ENCODE measurements around the gene GZMH. TPM values are rescaled to one million over a fixed set of nuclear protein-coding genes. Genes with fewer than 3 reads are reported as not detected.
"Not testable (repeated sequence)": the region's sequence is repeated elsewhere in the genome, so short reads cannot be mapped to it uniquely, and the experiment has no call there.

GZMH gene
- total and polyA plus RNA-seq, 4 donors, result 1.9 to 2.6 TPM; not detected in 2

DNA sequence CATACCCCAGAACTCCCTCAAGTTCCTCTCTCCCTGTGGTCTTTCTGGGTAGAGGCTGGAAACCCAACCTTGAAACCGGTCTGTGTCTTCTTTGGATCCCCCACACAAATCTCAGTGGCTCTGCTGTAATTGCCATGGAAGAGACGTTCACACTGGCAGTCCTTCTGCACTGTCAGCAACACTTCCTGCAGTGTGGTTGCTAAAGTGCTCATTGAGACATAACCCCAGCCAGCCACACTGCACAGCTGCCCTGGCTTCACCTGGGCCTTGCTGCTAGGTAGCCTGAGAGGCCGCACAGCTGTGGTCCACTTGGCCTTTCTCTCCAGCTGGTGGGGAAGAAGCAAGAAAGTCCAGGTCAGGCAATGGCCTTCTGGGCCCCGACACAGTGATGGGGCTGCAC is 2.4 kb downstream of the GZMH start:
- H3K9me3 ChIP-seq (ENCODE audit: control insufficient read depth, low read length), result peaks cover 1% of the 10 kb centered on the region
- no peaks in the 10 kb centered on the region for H3K27me3 ChIP-seq (ENCODE audit: control insufficient read depth in 1 of 2, insufficient read depth in 2 of 2, low read length in 1 of 2)
- H3K27ac ChIP-seq (ENCODE audit: low read depth in 1 of 2, low read length in 2 of 2), result no peak overlapping the region
- no peak overlapping the region for H3K4me3 ChIP-seq (ENCODE audit: low read length in 2 of 2)
- ATAC-seq (ENCODE audit: low FRiP score), result peak; percentile 6
- no peak for DNase-seq
- no peaks in the 10 kb centered on the region for H3K4me1 ChIP-seq (ENCODE audit: control insufficient read depth in 1 of 2, insufficient read depth in 2 of 2, low read length in 2 of 2)
- intact Hi-C loops (cut with DNase I), result no loop called here
- WGBS, 2 donors, result 72 to 74% methylated on average over 4 of the region's 4 CpGs
- no peaks in the 10 kb centered on the region for H3K36me3 ChIP-seq (ENCODE audit: control insufficient read depth in 1 of 2, insufficient read depth in 2 of 2, low read length in 1 of 2)

DNA sequence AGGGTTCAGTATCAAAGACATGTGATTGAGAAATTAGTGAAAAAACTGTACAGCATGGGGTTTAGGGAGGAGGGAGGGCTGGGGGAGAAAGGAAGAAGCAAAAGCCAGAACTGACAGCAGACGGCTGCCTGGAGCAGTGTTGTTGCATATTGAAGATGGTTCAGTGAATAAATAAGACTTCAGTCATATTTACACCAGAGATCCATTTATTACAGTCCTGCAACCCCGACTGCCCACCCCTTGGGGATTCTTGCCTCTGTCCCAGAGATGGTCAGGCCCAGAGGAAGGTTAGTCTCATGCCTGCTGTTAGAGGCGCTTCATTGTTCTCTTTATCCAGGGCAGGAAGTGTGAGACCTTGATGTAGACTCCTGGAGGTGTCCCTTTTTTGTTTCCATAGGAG is 3.2 kb downstream of the GZMH start:
- ATAC-seq (ENCODE audit: low FRiP score) (no peak), DNase-seq (no peak)
- Histone ChIP-seq H3K27ac (ENCODE audit: low read depth in 1 of 2, low read length in 2 of 2) (no peak overlapping the region), H3K36me3 (ENCODE audit: control insufficient read depth in 1 of 2, insufficient read depth in 2 of 2, low read length in 1 of 2) (no peaks in the 10 kb centered on the region), H3K4me3 (ENCODE audit: low read length in 2 of 2) (no peak overlapping the region), H3K27me3 (ENCODE audit: control insufficient read depth in 1 of 2, insufficient read depth in 2 of 2, low read length in 1 of 2) (no peaks in the 10 kb centered on the region), H3K4me1 (ENCODE audit: control insufficient read depth in 1 of 2, insufficient read depth in 2 of 2, low read length in 2 of 2) (no peaks in the 10 kb centered on the region), H3K9me3 (ENCODE audit: control insufficient read depth, low read length) (no peaks in the 10 kb centered on the region)
- intact Hi-C loops (cut with DNase I), result no loop called here
- WGBS, 2 donors, result 37 to 42% methylated on average over 3 of the region's 3 CpGs

DNA sequence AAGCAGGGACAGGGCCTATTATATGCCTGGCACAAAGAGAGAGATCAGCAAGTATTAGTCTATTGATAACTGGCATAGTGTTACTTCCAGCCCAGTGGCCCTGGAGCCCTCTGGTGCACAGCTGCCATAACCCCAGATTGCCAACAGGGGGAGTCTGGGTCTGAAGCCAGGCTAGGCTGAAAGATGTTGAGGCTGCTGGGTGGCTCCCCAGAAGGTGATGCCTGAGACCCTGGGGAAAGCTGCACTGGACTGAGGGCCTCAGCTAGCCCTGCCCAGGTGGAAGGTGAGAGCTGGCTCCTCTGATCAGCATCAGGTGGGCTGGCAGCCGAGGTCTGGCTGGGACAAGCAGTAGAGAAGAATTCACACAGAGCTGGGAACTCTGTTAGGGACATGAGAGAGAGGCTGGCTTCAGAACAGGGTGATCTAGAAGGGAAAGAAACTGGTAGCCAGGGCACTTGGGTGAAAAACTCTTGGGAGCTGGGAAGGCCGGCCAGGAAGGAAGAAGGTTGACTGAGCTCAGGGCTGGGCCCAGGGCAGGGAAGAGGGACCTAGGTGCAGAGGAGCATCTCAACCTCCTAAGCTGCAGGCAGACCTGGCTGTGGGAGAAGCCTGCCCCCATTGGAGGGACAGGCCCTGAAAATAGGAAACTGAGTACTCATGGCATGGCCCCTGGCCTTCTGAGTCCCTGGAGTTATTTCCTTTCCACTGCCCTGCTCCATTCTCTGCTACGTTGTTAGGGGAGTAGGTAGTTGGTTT is 3.9 kb downstream of the GZMH start:
- Histone ChIP-seq H3K27me3 (ENCODE audit: control insufficient read depth in 1 of 2, insufficient read depth in 2 of 2, low read length in 1 of 2) (no peaks in the 10 kb centered on the region), H3K4me3 (ENCODE audit: low read length in 2 of 2) (no peak overlapping the region), H3K4me1 (ENCODE audit: control insufficient read depth in 1 of 2, insufficient read depth in 2 of 2, low read length in 2 of 2) (no peaks in the 10 kb centered on the region), H3K9me3 (ENCODE audit: control insufficient read depth, low read length) (no peaks in the 10 kb centered on the region), H3K36me3 (ENCODE audit: control insufficient read depth in 1 of 2, insufficient read depth in 2 of 2, low read length in 1 of 2) (no peaks in the 10 kb centered on the region), H3K27ac (ENCODE audit: low read depth in 1 of 2, low read length in 2 of 2) (no peak overlapping the region)
- WGBS, 2 donors, result 36 to 41% methylated on average over 3 of the region's 3 CpGs
- ATAC-seq (ENCODE audit: low FRiP score) (peak; percentile 52), DNase-seq (no peak)
- intact Hi-C loops (cut with DNase I), result no loop called here

DNA sequence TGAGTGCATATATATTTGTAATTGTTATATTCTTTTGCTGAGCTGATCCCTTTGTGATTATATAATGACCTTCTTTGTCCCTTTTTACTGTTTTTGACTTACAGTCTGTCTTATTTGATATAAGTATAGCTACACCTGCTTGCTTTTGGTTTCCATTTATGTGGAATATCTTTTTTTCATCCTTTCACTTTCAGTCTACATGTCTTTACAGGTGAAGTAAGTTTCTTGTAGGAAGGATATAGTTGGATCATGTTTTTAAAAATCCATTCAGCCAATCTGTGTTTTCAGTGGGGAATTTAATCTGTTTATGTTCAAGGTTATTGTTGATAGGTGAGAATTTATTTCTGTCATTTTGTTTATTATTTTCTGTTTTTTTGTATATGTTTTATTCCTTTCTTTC is 12.1 kb downstream of the GZMH start:
- DNase-seq (no peak), ATAC-seq (ENCODE audit: low FRiP score) (no peak)
- Histone ChIP-seq H3K27ac (ENCODE audit: low read depth in 1 of 2, low read length in 2 of 2) (no peak overlapping the region), H3K36me3 (ENCODE audit: control insufficient read depth in 1 of 2, insufficient read depth in 2 of 2, low read length in 1 of 2) (no peaks in the 10 kb centered on the region), H3K4me1 (ENCODE audit: control insufficient read depth in 1 of 2, insufficient read depth in 2 of 2, low read length in 2 of 2) (no peaks in the 10 kb centered on the region), H3K9me3 (ENCODE audit: control insufficient read depth, low read length) (peaks cover 3% of the 10 kb centered on the region), H3K4me3 (ENCODE audit: low read length in 2 of 2) (no peak overlapping the region), H3K27me3 (ENCODE audit: control insufficient read depth in 1 of 2, insufficient read depth in 2 of 2, low read length in 1 of 2) (no peaks in the 10 kb centered on the region)
- intact Hi-C loops (cut with DNase I), result no loop called here

DNA sequence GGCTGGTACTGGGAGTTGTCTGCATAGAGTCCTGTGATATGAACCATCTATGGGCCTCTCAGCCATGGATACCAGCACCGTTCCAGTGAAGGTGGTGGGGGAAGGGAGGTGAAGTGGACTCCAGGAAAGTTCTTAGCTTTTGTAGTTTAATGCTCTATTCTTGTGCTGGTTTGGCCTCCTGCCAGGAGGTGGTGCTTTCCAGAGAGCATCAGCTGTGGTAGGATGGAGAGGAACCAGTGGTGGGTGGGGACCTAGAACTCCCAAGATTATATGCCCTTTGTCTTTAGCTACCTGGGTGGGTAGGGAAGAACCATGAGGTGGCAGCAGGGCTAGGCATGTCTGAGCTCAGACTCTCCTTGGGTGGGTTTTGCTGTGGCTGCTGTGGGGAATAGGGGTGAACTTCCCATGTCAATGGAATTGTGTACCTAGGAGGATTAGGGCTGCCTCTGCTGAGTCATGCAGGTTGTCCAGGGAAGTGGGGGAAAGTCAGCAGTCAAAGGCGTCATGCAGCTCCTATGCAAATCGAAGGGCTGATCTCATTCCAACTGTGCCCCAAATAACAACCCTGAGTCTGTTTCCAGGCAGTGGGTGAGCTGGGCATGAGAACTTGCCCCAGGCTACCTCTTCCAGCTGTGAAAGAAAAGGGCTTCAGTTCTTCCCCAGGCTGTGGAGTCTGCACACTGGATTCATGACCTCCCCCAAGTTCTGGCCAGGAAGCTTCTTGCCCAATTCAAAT is 14.2 kb downstream of the GZMH start:
- 75 to 78% methylated on average over 3 of the region's 3 CpGs for WGBS, 2 donors
- H3K27ac ChIP-seq (ENCODE audit: low read depth in 1 of 2, low read length in 2 of 2), result no peak overlapping the region
- DNase-seq, result no peak
- no peak for ATAC-seq (ENCODE audit: low FRiP score)
- intact Hi-C loops (cut with DNase I), result no loop called here
- H3K4me3 ChIP-seq (ENCODE audit: low read length in 2 of 2), result no peak overlapping the region
- peaks cover 3% of the 10 kb centered on the region for H3K9me3 ChIP-seq (ENCODE audit: control insufficient read depth, low read length)
- no peaks in the 10 kb centered on the region for H3K36me3 ChIP-seq (ENCODE audit: control insufficient read depth in 1 of 2, insufficient read depth in 2 of 2, low read length in 1 of 2)
- no peaks in the 10 kb centered on the region for H3K27me3 ChIP-seq (ENCODE audit: control insufficient read depth in 1 of 2, insufficient read depth in 2 of 2, low read length in 1 of 2)
- no peaks in the 10 kb centered on the region for H3K4me1 ChIP-seq (ENCODE audit: control insufficient read depth in 1 of 2, insufficient read depth in 2 of 2, low read length in 2 of 2)

DNA sequence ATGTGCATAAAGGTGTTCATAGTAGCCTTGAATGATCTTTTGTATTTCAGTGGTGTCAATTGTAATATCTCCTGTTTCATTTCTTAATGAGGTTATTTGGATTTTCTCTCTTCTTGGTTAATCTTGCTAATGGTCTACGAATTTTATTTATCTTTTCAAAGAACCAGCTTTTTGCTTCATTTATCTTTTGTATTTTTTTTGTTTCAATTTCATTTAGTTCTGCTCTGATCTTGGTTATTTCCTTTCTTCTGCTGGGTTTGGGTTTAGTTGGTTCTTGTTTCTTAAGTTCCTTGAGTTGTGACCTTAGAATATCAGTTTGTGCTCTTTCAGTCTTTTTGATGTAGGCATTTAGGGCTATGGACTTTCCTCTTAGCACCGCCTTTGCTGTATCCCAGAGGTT is 18.5 kb downstream of the GZMH start:
- H3K27me3 ChIP-seq (ENCODE audit: control insufficient read depth in 1 of 2, insufficient read depth in 2 of 2, low read length in 1 of 2); H3K9me3 ChIP-seq (ENCODE audit: control insufficient read depth, low read length); ATAC-seq (ENCODE audit: low FRiP score); H3K4me1 ChIP-seq (ENCODE audit: control insufficient read depth in 1 of 2, insufficient read depth in 2 of 2, low read length in 2 of 2); DNase-seq; intact Hi-C loops (cut with DNase I); H3K36me3 ChIP-seq (ENCODE audit: control insufficient read depth in 1 of 2, insufficient read depth in 2 of 2, low read length in 1 of 2); H3K27ac ChIP-seq (ENCODE audit: low read depth in 1 of 2, low read length in 2 of 2); H3K4me3 ChIP-seq (ENCODE audit: low read length in 2 of 2): not testable (repeated sequence)
- WGBS, 2 donors, result 65 to 71% methylated on average over 2 of the region's 2 CpGs

DNA sequence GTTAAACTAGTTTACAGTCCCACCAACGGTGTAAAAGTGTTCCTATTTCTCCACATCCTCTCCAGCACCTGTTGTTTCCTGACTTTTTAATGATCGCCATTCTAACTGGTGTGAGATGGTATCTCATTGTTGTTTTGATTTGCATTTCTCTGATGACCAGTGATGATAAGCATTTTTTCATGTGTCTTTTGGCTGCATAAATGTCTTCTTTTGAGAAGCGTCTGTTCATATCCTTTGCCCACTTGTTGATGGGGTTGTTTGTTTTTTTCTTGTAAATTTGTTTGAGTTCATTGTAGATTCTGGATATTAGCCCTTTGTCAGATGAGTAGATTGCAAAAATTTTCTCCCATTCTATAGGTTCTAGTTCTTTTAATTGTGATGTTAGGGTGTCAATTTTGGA is 25.1 kb downstream of the GZMH start:
- H3K4me1 ChIP-seq (ENCODE audit: control insufficient read depth in 1 of 2, insufficient read depth in 2 of 2, low read length in 2 of 2); H3K9me3 ChIP-seq (ENCODE audit: control insufficient read depth, low read length); H3K4me3 ChIP-seq (ENCODE audit: low read length in 2 of 2); H3K27me3 ChIP-seq (ENCODE audit: control insufficient read depth in 1 of 2, insufficient read depth in 2 of 2, low read length in 1 of 2); ATAC-seq (ENCODE audit: low FRiP score); intact Hi-C loops (cut with DNase I); DNase-seq; H3K27ac ChIP-seq (ENCODE audit: low read depth in 1 of 2, low read length in 2 of 2); H3K36me3 ChIP-seq (ENCODE audit: control insufficient read depth in 1 of 2, insufficient read depth in 2 of 2, low read length in 1 of 2): not testable (repeated sequence)
- WGBS, 2 donors, result 90 to 95% methylated on average over 2 to 3 of the region's 3 CpGs

DNA sequence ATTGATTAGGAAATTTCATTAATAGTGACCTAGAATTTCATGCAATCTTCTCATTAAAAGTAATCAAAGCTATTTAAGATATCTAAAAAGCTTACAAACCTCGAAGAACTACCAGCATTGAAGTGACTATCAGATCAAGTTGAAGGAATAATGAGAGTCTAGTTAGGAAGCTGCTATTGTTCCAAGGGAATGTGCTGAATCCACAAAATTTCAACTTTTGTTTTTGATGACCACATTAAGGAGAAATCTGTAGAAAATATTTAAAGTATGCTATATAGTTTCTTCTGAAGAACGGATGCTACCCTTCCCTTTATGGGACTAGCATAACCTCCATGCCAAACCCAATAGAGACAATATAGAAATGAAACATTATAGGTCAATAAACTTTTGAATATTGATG is 30.9 kb downstream of the GZMH start:
- intact Hi-C loops (cut with DNase I), result no loop called here
- ATAC-seq (ENCODE audit: low FRiP score) (no peak), DNase-seq (no peak)
- no peaks in the 10 kb centered on the region for H3K9me3 ChIP-seq (ENCODE audit: control insufficient read depth, low read length)
- H3K4me1 ChIP-seq (ENCODE audit: control insufficient read depth in 1 of 2, insufficient read depth in 2 of 2, low read length in 2 of 2), result no peaks in the 10 kb centered on the region
- H3K27me3 ChIP-seq (ENCODE audit: control insufficient read depth in 1 of 2, insufficient read depth in 2 of 2, low read length in 1 of 2), result no peaks in the 10 kb centered on the region
- WGBS, 2 donors, result 50 to 51% methylated on average over 2 of the region's 2 CpGs
- no peak overlapping the region for H3K27ac ChIP-seq (ENCODE audit: low read depth in 1 of 2, low read length in 2 of 2)
- no peak overlapping the region for H3K4me3 ChIP-seq (ENCODE audit: low read length in 2 of 2)
- no peaks in the 10 kb centered on the region for H3K36me3 ChIP-seq (ENCODE audit: control insufficient read depth in 1 of 2, insufficient read depth in 2 of 2, low read length in 1 of 2)

DNA sequence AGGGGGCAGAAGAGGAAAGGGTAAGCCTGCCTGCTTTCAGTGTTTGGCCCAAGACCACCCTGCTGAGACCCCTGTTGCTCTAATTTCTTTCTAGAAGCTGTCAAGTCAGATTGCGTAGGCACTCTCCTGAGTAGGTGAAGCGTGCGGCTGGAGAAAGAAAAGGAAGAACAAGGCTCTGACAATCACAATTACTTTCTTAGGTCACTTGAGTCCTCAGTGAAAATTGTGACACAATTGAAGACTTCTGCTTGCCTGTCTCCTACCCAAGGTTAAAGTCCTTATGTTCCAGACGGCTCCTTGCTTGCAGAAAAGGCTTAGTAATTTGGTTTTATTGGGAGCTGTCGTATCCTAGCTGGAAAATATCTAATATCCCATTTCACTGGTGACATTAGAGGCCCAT is 32.7 kb downstream of the GZMH start:
- no peaks in the 10 kb centered on the region for H3K36me3 ChIP-seq (ENCODE audit: control insufficient read depth in 1 of 2, insufficient read depth in 2 of 2, low read length in 1 of 2)
- no peak for DNase-seq
- no peak for ATAC-seq (ENCODE audit: low FRiP score)
- H3K9me3 ChIP-seq (ENCODE audit: control insufficient read depth, low read length), result no peaks in the 10 kb centered on the region
- no peak overlapping the region for H3K4me3 ChIP-seq (ENCODE audit: low read length in 2 of 2)
- intact Hi-C loops (cut with DNase I), result no loop called here
- no peaks in the 10 kb centered on the region for H3K27me3 ChIP-seq (ENCODE audit: control insufficient read depth in 1 of 2, insufficient read depth in 2 of 2, low read length in 1 of 2)
- H3K27ac ChIP-seq (ENCODE audit: low read depth in 1 of 2, low read length in 2 of 2), result no peak overlapping the region
- H3K4me1 ChIP-seq (ENCODE audit: control insufficient read depth in 1 of 2, insufficient read depth in 2 of 2, low read length in 2 of 2), result no peaks in the 10 kb centered on the region
- 76 to 80% methylated on average over 5 of the region's 5 CpGs for WGBS, 2 donors
